ENCODE data around the gene RFX3.

DNA sequence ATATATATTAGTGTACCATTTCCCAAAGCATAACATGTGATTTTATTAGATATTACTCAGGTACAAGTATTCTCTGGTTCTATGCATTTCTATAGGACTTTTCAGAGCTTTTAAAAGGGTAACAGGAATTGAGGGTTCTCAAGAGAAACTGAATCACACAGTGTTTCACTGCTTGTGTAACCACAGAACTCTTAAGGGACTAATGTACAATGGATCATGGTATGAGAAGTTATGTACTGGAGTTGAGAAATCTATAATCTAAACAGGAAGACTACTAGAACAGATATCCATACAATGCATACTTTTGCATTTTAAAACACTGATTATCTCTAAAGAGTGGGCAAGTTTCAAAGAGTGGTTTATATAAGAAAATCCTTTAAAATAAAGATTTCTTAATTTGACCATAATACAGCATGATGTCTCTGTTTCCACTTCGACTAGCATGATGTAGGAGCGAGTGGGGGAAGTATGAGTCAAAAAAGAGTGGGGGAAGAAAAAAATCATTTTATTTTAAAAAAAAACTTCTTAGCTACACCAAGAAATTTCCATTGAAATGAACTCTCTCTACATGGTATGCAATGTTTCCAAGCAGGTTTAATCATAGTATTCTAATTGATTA lies 183.5 kb downstream of the RFX3 start:
- TF ChIP-seq, protein P1, sequence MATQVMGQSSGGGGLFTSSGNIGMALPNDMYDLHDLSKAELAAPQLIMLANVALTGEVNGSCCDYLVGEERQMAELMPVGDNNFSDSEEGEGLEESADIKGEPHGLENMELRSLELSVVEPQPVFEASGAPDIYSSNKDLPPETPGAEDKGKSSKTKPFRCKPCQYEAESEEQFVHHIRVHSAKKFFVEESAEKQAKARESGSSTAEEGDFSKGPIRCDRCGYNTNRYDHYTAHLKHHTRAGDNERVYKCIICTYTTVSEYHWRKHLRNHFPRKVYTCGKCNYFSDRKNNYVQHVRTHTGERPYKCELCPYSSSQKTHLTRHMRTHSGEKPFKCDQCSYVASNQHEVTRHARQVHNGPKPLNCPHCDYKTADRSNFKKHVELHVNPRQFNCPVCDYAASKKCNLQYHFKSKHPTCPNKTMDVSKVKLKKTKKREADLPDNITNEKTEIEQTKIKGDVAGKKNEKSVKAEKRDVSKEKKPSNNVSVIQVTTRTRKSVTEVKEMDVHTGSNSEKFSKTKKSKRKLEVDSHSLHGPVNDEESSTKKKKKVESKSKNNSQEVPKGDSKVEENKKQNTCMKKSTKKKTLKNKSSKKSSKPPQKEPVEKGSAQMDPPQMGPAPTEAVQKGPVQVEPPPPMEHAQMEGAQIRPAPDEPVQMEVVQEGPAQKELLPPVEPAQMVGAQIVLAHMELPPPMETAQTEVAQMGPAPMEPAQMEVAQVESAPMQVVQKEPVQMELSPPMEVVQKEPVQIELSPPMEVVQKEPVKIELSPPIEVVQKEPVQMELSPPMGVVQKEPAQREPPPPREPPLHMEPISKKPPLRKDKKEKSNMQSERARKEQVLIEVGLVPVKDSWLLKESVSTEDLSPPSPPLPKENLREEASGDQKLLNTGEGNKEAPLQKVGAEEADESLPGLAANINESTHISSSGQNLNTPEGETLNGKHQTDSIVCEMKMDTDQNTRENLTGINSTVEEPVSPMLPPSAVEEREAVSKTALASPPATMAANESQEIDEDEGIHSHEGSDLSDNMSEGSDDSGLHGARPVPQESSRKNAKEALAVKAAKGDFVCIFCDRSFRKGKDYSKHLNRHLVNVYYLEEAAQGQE (tag by site-specific recombination; IDR thresholded peaks at IDR 0.05) = no peak
- TF ChIP-seq ZXDB (tag by site-specific recombination; IDR thresholded peaks at IDR 0.05) = no peak
- no peak for TF ChIP-seq ZBTB7A (tag by site-specific recombination; IDR thresholded peaks at IDR 0.05; ENCODE audit: low read depth)
- no peak for TF ChIP-seq ZNF114 (tag by site-specific recombination; IDR thresholded peaks at IDR 0.05)
- TF ChIP-seq ZNF747 (tag by site-specific recombination; IDR thresholded peaks at IDR 0.05) = no peak
- no peak for TF ChIP-seq CTCF (tag by site-specific recombination; IDR thresholded peaks at IDR 0.05)
- TF ChIP-seq ZNF274 (IDR thresholded peaks at IDR 0.05; ENCODE audit: low read length) = no peak
- no peak for TF ChIP-seq ZNF274 (tag by site-specific recombination; IDR thresholded peaks at IDR 0.05; ENCODE audit: borderline replicate concordance)
- TF ChIP-seq ZEB2 (tag by site-specific recombination; IDR thresholded peaks at IDR 0.05) = no peak
- TF ChIP-seq KLF10 (tag by site-specific recombination; IDR thresholded peaks at IDR 0.05) = no peak
- no peak for TF ChIP-seq ZNF121 (tag by site-specific recombination; IDR thresholded peaks at IDR 0.05)
- no peak for TF ChIP-seq KLF16 (tag by site-specific recombination; IDR thresholded peaks at IDR 0.05)
- no peak for TF ChIP-seq EGR2 (tag by site-specific recombination; IDR thresholded peaks at IDR 0.05; ENCODE audit: low read depth)
- no peak for TF ChIP-seq ZBTB49 (tag by site-specific recombination; IDR thresholded peaks at IDR 0.05; ENCODE audit: low read depth)
